NCI-H2196 treated with DMSO at 0.1 percent for 48 hours (cell line): ENCODE data around the gene CCNI.
"Not testable (repeated sequence)": the region's sequence is repeated elsewhere in the genome, so short reads cannot be mapped to it uniquely, and the experiment has no call there.

ENCODE experiments used
- DNase-seq: peaks from one replicate; lab custom pipeline; 2025; ENCODE audit not compliant: unreplicated experiment; lab: John Stamatoyannopoulos, UW

Gene CCNI

GRCh38 chr4:77040854-77041725 lies 34.7 kb downstream of the CCNI start:
- no peak for DNase-seq

GRCh38 chr4:77040270-77040669 lies 35.5 kb downstream of the CCNI start:
- no peak for DNase-seq

GRCh38 chr4:77039796-77040195 lies 36.0 kb downstream of the CCNI start:
- DNase-seq: no peak

GRCh38 chr4:77037736-77038135 lies 38.1 kb downstream of the CCNI start:
- DNase-seq: no peak

- DNase-seq: not testable (repeated sequence)
Measured at GRCh38 chr4:77037168-77037567, 38.6 kb downstream of the CCNI start.

GRCh38 chr4:77036206-77036605 lies 39.6 kb downstream of the CCNI start:
- no peak for DNase-seq

GRCh38 chr4:77035153-77035552 lies 40.6 kb downstream of the CCNI start:
- no peak for DNase-seq

GRCh38 chr4:77031544-77031943 lies 44.2 kb downstream of the CCNI start:
- DNase-seq: no peak

GRCh38 chr4:77029757-77030156 lies 46.0 kb downstream of the CCNI start:
- DNase-seq: not testable (repeated sequence)

- DNase-seq: no peak
Measured at GRCh38 chr4:77028246-77028645, 47.5 kb downstream of the CCNI start.

- DNase-seq: no peak
Measured at GRCh38 chr4:77026322-77026704, 49.5 kb downstream of the CCNI start.

- no peak for DNase-seq
Measured at GRCh38 chr4:77025643-77026321, 50.0 kb downstream of the CCNI start.

GRCh38 chr4:77023920-77024319 lies 51.9 kb downstream of the CCNI start:
- DNase-seq: no peak

- DNase-seq: no peak
Measured at GRCh38 chr4:77022560-77023179, 53.1 kb downstream of the CCNI start.

- no peak for DNase-seq
Measured at GRCh38 chr4:77021614-77022089, 54.1 kb downstream of the CCNI start.

- DNase-seq: no peak
Measured at GRCh38 chr4:77020017-77020416, 55.8 kb downstream of the CCNI start.

- no peak for DNase-seq
Measured at GRCh38 chr4:77015390-77015789, 60.4 kb downstream of the CCNI start.

- no peak for DNase-seq
Measured at GRCh38 chr4:77014256-77014655, 61.5 kb downstream of the CCNI start.

GRCh38 chr4:77012726-77013125 lies 63.1 kb downstream of the CCNI start:
- DNase-seq: no peak

- DNase-seq: no peak
Measured at GRCh38 chr4:77010841-77011354, 64.9 kb downstream of the CCNI start.

- no peak for DNase-seq
Measured at GRCh38 chr4:77009511-77010115, 66.2 kb downstream of the CCNI start.
